GM19043 (cell line): ENCODE data around the gene PTPN18.
"Not testable (repeated sequence)": the region's sequence is repeated elsewhere in the genome, so short reads cannot be mapped to it uniquely, and the experiment has no call there.

ENCODE experiments used
- ATAC-seq: cut with Tn5 transposase; IDR thresholded peaks from one replicate; pipeline ENCODE4 v1.9.1; 2021; ENCODE audit warnings: low read depth; ENCODE audit not compliant: unreplicated experiment

The PTPN18 gene, protein sequence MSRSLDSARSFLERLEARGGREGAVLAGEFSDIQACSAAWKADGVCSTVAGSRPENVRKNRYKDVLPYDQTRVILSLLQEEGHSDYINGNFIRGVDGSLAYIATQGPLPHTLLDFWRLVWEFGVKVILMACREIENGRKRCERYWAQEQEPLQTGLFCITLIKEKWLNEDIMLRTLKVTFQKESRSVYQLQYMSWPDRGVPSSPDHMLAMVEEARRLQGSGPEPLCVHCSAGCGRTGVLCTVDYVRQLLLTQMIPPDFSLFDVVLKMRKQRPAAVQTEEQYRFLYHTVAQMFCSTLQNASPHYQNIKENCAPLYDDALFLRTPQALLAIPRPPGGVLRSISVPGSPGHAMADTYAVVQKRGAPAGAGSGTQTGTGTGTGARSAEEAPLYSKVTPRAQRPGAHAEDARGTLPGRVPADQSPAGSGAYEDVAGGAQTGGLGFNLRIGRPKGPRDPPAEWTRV

GRCh38 chr2:130355578-130356431 is at the start of gene PTPN18:
PTPN18 (plus strand) TSS chr2:130356056; CDS start chr2:130356108, 52 bp downstream.
- ATAC-seq = peak; percentile 80

GRCh38 chr2:130307850-130308249 is 48.0 kb upstream of the PTPN18 start:
- no peak for ATAC-seq

- ATAC-seq = no peak
Observed at GRCh38 chr2:130310881-130311280, 45.0 kb upstream of the PTPN18 start.

DNA sequence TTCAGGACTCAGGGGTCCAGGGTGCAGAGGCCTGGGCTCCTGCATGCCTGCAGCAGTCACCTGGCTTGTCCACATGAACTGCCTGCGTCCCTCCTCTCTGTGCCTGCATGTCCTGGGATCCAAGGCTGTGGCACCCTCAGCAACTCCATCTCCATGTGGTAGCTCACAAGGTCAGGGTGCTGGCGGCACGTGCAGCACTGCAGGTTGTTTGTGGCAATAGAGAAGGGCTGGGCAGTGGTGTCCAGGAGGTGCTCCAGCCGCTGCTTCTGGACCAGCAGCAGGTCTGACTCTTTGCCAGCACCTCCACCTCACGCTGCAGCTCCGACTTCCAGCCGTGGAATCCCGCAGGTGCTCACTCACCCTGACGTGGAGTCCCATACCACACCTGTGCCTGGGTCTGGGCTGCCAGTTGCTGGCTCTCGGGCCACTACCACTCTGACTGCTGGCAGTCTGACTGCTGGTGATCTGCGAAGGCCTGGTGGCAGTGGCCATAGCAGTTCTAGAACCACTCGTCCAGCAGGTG is 42.0 kb upstream of the PTPN18 start:
- no peak for ATAC-seq

DNA sequence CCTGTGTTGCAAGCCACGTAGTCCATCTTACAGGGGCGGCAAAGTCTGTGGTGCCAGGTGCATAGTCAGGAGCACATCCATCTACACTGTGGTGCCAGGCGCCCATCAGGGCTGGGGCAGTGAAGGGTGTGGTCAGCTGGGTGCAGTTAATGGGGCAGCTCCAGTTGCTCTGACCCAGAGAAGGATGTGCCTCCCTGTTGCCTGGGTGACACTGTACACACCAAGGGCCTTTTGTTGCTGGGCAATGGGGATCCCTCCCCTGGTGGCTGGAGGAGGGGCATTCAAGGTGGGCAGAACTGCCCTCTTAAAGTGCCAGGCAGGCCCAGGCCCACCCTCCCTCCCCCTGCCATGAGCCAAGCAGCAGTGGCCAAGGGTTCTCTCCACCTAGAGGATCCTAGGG is 41.5 kb upstream of the PTPN18 start:
- ATAC-seq = no peak

DNA sequence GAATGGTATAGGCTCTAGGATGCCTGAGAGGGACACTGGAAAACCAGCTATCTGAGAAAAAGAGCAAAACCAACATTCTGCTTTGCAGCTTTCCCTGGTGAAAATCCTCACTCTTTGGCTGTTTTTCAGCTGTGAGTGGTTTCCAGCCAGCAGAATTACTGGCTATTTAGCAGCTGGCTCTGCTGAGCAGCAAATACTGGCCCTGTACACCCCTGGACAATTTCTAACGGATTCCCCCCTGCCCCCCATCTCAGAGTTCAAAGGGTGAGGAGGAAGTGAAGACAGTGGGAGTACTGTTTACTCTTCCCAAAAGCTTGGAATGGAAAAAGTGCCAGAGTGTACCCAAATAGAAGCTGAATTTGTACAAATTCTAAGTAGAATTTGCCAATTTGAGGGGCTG is 39.3 kb upstream of the PTPN18 start:
- no peak for ATAC-seq

DNA sequence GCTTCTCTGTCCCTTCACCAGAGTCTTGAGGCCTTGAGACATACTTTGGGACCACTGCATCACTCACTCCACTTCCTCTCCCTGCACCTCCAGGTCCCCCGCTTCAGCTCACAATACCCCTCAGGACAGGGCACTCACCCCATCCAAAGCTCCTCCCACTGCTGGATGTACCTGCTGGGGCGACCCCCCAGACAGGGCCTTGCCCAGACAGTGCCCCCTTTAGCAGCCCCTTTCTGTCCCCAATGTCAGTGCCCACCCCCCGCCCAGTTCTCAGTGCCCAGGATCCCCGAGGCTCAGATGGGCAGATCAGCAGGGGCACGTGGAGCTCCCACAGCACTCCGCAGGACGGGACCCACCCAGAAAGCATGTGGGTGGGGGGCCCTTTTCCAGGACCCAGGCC is 37.0 kb upstream of the PTPN18 start:
- ATAC-seq = no peak

DNA sequence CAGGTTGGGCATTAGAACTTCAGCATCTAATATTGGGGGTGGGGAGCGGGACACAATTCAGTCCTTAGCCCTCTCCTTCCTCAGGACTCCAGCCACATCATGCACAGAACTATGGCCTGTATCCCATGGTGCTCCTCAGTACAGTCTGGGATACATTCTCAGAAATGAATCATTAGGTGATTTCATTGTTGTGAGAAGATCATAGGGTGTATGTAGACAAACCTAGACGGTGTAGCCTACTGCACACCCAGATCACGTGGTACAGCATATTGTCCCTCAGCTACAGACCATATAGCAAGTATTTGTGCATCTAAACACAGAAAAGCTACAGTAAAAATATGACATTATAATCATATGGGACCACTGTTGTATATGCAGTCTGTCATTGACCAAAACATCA is 36.3 kb upstream of the PTPN18 start:
- ATAC-seq = no peak

- ATAC-seq = no peak
Observed at GRCh38 chr2:130327703-130328527, 27.9 kb upstream of the PTPN18 start.

GRCh38 chr2:130328710-130329109 is 27.1 kb upstream of the PTPN18 start:
- no peak for ATAC-seq

DNA sequence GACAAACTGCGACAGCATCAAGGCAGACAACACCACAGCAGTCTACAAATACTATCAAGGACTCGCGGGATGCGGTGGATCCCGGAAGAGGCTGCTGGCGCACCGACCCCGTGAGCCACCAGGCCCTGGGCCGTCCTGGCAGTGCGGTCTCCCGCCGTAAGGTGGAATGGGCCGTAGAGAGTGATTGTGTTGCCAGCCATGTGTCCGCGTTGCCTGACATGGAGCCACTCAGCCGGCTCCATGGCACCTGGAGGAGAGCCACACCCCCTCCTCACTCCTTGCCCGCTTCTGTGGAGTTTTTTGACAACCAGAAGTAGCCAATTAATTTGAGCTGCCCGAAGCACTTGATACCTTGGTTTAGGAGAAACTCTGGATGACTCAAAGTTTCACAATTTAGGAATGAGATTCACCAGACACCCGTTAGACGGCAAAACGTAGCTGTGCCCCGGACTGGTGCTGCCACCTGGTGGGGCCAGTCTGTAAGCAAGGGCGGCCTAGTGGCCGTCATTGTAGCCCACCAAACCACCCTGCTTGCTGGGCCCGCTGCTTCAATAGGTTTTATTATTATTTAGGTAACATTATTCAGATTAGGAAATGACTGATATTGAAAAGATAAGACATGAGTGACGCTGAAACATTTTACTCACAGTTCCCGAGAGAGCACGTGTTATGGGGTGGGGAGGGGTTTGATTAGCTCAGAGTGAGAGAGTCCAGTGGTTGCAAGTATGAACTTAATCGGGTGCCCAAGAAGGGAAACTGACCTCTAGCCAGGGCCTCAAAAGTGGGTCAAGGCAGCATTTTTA is 23.4 kb upstream of the PTPN18 start:
- peak; percentile 93 for ATAC-seq

DNA sequence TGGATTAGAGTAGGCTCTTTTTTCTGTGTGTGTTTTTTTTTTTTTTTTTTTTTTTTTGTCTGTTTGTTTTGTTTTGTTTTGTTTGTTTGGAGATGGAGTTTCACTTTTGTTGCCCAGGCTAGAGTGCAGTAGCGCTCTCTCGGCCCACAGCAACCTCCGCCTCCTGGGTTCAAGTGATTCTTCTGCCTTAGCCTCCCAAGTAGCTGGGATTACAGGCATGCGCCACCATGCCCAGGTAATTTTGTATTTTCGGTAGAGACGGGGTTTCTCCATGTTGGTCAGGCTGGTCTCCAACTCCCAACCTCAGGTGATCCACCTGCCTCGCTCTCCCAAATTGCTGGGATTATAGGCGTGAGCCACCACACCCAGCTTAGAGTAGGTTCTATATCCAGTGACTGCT is 22.6 kb upstream of the PTPN18 start:
- ATAC-seq = not testable (repeated sequence)

DNA sequence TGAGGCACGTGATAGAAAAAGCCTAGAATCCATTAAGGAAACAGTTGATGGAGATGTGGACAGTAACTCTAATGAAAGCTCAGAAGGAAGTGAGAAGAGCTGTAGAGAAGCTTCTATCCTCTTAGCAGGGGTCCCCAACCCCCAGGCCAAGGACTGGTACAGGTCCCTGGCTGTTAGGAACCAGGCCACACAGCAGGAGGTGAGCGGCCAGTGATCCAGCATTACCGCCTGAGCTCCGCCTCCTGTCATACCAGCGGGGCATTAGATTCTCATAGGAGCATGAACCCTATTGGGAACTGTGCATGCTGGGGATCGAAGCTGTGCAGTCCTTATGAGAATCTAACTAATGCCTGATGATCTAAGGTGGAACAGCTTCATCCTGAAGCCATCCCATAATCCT is 21.8 kb upstream of the PTPN18 start:
- ATAC-seq = no peak

GRCh38 chr2:130335226-130335625 is 20.6 kb upstream of the PTPN18 start:
- ATAC-seq = no peak

- no peak for ATAC-seq
Observed at GRCh38 chr2:130336150-130336876, 19.5 kb upstream of the PTPN18 start.

DNA sequence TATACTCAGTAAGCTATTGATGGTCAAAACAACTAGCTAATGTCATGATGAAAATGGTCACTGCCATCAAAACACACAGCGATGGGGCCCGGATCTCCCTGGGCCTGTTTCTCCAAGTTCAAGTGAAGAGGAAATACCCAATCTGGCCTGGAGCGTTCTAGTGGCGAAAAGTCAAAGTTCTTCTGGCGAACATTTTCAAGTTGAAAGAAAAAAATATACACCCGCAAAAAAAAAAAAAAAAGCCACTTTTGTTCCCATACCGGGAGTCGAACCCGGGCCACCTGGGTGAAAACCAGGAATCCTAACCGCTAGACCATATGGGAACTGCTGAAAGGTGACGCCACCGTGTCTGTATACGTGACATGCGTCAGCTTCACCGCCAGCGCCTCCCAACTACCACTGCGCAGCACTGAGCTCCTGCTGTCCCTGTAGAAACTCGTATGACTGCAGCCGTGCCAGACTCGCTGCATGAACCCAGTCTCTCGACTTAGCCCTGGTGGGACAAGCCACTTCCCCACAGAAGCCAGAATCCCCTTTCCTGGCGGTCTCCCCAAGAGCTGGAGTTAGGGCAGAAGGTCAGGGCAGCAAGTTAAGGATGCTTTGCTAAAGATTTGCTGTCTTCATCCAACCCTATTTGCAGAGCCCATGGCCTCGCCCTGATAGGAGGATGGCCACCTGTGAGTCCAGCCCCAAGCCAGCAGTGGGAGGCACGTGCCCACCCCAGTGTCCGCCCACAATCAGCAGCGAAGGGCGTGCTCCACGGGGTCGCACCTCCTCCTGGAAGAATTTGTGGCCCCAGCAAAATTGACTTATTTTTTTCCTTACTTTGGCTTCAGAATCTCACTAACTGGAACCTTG is 18.8 kb upstream of the PTPN18 start:
- no peak for ATAC-seq

- no peak for ATAC-seq
Observed at GRCh38 chr2:130337735-130338325, 18.0 kb upstream of the PTPN18 start.
